ENCODE results near the gene GNG12.
A peak's percentile ranks its signal among the peaks of the same experiment; 100 is the strongest.

GNG12 gene

GRCh38 chr1:67843746-67844145 lies 10.5 kb upstream of the GNG12 start:
- Histone ChIP-seq H3K27me3 (no peaks in the 10 kb centered on the region), H3K4me3 (no peak overlapping the region), H3K4me2 (no peak overlapping the region), H3K4me1 (no peaks in the 10 kb centered on the region), H3K27ac (no peak overlapping the region), H3K9me3 (no peaks in the 10 kb centered on the region), H3K9ac (no peak overlapping the region), H4K20me1 (no peaks in the 10 kb centered on the region), H3K36me3 (no peaks in the 10 kb centered on the region)
- no peak for TF ChIP-seq Cebpa-rat (IDR thresholded peaks at IDR 0.05)

- H3K4me3 ChIP-seq = no peak overlapping the region
- no peak overlapping the region for H3K27ac ChIP-seq
- H3K27me3 ChIP-seq = no peaks in the 10 kb centered on the region
- H3K9ac ChIP-seq = no peak overlapping the region
- H4K20me1 ChIP-seq = no peaks in the 10 kb centered on the region
- H3K4me1 ChIP-seq = 0 out of 2 replicates have a peak, but pooled peaks cover 2% of the 10 kb centered on the region
- no peaks in the 10 kb centered on the region for H3K36me3 ChIP-seq
- no peaks in the 10 kb centered on the region for H3K9me3 ChIP-seq
- no peak for TF ChIP-seq Cebpa-rat (IDR thresholded peaks at IDR 0.05)
- no peak overlapping the region for H3K4me2 ChIP-seq
These were observed 10.1 kb upstream of the GNG12 start for GRCh38 chr1:67843331-67843730.

GRCh38 chr1:67840449-67840848 lies 7.2 kb upstream of the GNG12 start:
- no peak overlapping the region for H3K9ac ChIP-seq
- no peak overlapping the region for H3K27ac ChIP-seq
- H3K9me3 ChIP-seq = no peaks in the 10 kb centered on the region
- H3K4me1 ChIP-seq = 0 out of 2 replicates have a peak, but pooled peaks cover 5% of the 10 kb centered on the region
- no peak overlapping the region for H3K4me2 ChIP-seq
- no peaks in the 10 kb centered on the region for H4K20me1 ChIP-seq
- no peak overlapping the region for H3K4me3 ChIP-seq
- TF ChIP-seq Cebpa-rat (IDR thresholded peaks at IDR 0.05) = no peak
- H3K36me3 ChIP-seq = no peaks in the 10 kb centered on the region
- no peaks in the 10 kb centered on the region for H3K27me3 ChIP-seq

DNA sequence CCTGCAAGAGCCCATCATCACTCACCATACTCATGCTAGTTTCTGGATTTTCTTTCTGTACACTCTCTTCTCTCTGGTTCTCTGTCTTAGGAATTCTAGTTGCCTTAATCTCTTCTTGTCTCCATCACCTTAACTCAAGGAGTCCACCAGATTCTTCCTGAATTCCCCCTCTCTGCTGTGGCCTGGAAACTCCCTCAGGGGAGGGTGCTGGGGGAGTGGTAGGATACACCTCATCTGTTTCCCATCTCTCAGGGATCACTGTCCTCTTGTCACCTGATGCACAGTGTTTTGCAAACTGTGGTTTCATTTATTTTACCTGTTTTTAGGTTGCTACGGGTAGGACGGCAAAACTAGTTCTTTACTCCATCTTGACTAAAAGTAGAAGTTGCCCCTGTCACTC lies 6.6 kb upstream of the GNG12 start:
- Histone ChIP-seq H3K36me3 (no peaks in the 10 kb centered on the region), H3K4me2 (no peak overlapping the region), H3K4me3 (no peak overlapping the region), H4K20me1 (no peaks in the 10 kb centered on the region), H3K4me1 (peaks cover 7% of the 10 kb centered on the region), H3K9ac (no peak overlapping the region), H3K9me3 (no peaks in the 10 kb centered on the region), H3K27me3 (no peaks in the 10 kb centered on the region), H3K27ac (no peak overlapping the region)
- no peak for TF ChIP-seq Cebpa-rat (IDR thresholded peaks at IDR 0.05)

DNA sequence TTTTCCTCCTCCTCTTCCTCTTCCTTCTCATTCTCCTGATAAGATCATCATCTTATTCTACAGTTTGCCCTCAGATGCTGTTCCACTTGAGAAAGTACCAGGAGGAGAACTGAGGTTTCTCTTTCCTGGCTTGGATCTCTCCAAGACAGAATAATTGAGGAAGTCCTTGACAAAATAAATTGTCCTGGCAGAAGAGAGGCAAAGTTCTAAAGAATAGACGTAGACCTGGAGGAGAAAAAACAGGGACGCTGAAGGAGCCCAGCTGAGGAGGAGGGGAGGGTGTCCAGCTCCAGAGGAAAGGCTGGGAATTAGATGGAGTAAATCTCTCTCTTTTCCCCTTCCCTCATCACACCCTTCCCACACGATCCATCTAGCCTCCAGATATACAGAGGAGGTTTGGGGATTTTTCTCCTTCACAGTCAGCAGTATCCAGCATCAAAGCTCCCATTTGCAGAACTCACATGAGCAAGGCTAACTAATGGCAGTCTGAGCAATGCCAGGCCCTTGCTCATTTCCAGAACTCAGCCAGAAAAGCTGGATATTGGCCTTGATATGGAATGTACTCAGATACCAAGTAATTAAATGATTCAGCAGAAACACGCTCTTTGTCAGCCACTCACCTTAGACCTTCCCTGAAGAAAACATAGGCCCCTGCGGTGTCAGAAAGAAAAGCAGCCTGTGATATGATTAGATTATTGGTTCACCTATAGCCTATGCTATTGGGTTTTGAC lies 5.1 kb upstream of the GNG12 start:
- TF ChIP-seq Cebpa-rat (IDR thresholded peaks at IDR 0.05) = no peak
- no peak overlapping the region for H3K9ac ChIP-seq
- peaks cover 13% of the 10 kb centered on the region for H3K27me3 ChIP-seq
- H4K20me1 ChIP-seq = 0 out of 2 replicates have a peak, but pooled peaks cover 11% of the 10 kb centered on the region
- H3K4me1 ChIP-seq = peaks cover 22% of the 10 kb centered on the region
- no peak overlapping the region for H3K4me3 ChIP-seq
- H3K27ac ChIP-seq = no peak overlapping the region
- H3K4me2 ChIP-seq = no peak overlapping the region
- no peaks in the 10 kb centered on the region for H3K9me3 ChIP-seq
- no peaks in the 10 kb centered on the region for H3K36me3 ChIP-seq

DNA sequence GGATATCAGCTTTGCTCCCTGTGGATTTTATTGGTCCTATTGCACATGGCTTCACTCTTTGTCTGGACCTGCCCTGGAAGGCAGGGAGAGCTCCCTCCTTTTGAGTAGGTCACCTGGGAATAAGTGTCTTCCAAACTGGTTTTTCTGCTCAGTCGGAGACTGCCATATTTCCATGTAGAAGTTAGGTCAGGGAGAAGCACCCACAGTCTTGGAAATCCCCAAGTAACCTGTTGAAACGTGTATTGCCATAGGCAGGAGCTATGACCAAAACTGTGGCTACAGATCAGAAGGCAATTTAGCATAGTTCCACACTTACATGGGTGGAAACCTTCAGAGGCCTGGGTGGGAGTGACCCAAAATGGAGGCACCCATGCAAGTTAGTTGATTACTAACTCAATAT lies 3.5 kb upstream of the GNG12 start:
- Histone ChIP-seq H3K9ac (no peak overlapping the region), H3K4me1 (peaks cover 32% of the 10 kb centered on the region), H3K4me3 (no peak overlapping the region), H3K27ac (no peak overlapping the region), H3K27me3 (peaks cover 29% of the 10 kb centered on the region), H4K20me1 (0 out of 2 replicates have a peak, but pooled peaks cover 11% of the 10 kb centered on the region), H3K36me3 (no peaks in the 10 kb centered on the region), H3K9me3 (no peaks in the 10 kb centered on the region), H3K4me2 (no peak overlapping the region)
- TF ChIP-seq Cebpa-rat (IDR thresholded peaks at IDR 0.05) = no peak

- Histone ChIP-seq H3K9ac (no peak overlapping the region), H3K36me3 (no peaks in the 10 kb centered on the region), H3K4me3 (no peak overlapping the region), H3K4me2 (no peak overlapping the region), H3K27ac (no peak overlapping the region), H3K9me3 (no peaks in the 10 kb centered on the region), H3K27me3 (peaks cover 38% of the 10 kb centered on the region), H3K4me1 (peaks cover 41% of the 10 kb centered on the region), H4K20me1 (0 out of 2 replicates have a peak, but pooled peaks cover 11% of the 10 kb centered on the region)
- no peak for TF ChIP-seq Cebpa-rat (IDR thresholded peaks at IDR 0.05)
These were observed 2.6 kb upstream of the GNG12 start for GRCh38 chr1:67835663-67836452.

DNA sequence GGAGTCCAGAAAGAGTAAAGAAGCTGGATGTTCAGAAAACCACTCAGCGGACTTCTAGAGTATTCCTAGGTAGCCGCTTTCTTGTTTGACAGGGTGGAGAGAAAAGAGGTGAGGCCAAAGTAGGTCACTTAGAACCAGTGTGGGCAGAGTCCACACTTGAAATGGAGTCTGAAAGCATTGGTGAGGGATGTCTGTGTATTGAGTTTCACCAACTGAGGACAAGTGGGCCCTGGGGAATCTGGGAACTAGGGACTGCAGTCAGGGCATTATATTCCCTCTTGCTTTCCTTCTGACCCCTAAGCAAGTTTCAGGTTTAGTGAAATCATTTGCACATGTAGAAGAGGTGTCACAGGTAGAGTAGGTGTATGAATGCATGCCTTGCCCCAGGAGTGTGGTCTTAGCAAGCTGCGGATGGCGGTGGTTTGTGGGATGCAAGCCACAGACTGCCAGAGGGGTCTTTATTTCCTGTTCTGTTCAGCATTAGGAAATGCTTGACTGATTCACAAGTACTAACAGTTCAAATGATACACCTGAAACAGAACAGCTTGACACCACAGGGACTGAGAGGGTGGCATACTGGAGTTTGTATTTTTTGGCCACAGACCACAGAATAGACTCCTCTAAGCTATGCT lies 1.1 kb upstream of the GNG12 start:
- no peaks in the 10 kb centered on the region for H3K9me3 ChIP-seq
- TF ChIP-seq Cebpa-rat (IDR thresholded peaks at IDR 0.05) = no peak
- H3K4me2 ChIP-seq = peak overlapping the region; percentile 98
- no peak overlapping the region for H3K9ac ChIP-seq
- no peak overlapping the region for H3K4me3 ChIP-seq
- peaks cover 44% of the 10 kb centered on the region for H3K4me1 ChIP-seq
- no peak overlapping the region for H3K27ac ChIP-seq
- H3K36me3 ChIP-seq = no peaks in the 10 kb centered on the region
- 0 out of 2 replicates have a peak, but pooled peaks cover 11% of the 10 kb centered on the region for H4K20me1 ChIP-seq
- peaks cover 42% of the 10 kb centered on the region for H3K27me3 ChIP-seq

DNA sequence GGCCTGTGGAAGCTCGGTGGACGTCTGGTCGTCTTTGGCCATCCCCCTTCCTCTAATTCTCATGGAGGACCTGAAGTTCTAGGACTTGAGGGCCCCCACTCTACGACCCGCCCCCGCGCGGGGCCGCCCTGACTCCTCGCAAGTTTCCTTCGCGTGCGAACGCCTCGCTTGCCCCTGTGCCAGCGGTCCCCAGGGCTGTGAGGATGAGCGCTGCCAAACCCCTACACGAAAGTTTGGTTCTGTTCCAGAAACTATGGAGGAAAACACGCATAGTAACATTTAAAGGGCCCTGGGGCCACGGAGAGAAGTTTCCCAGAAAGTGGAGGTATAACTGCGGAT lies 304 bp upstream of the GNG12 start:
- Histone ChIP-seq H3K4me1 (peaks cover 44% of the 10 kb centered on the region), H3K27me3 (peaks cover 42% of the 10 kb centered on the region), H4K20me1 (0 out of 2 replicates have a peak, but pooled peaks cover 11% of the 10 kb centered on the region), H3K9ac (no peak overlapping the region), H3K27ac (no peak overlapping the region), H3K9me3 (no peaks in the 10 kb centered on the region), H3K4me2 (peak overlapping the region; percentile 98), H3K4me3 (peak overlapping the region; percentile 79), H3K36me3 (no peaks in the 10 kb centered on the region)
- TF ChIP-seq Cebpa-rat (IDR thresholded peaks at IDR 0.05) = no peak

All from BLaER1 (cell line).